PC-9 (cell line): Measurements from ENCODE around the gene OR11A1.

ENCODE experiments used
- EZH2 ChIP-seq: fragments of 200-600 bp; sonication (generic); IDR thresholded peaks from 2 replicates; pipeline ENCODE4 v1.8.0; 2017; ENCODE audit warnings: antibody characterized with exemption, low read depth
- TF ChIP-seq, protein P1 (sequence below): fragments of 200-600 bp; sonication (generic); conservative IDR thresholded peaks from 2 replicates; pipeline ENCODE4 v1.6.1; 2017; ENCODE audit warnings: mixed run types, antibody characterized with exemption, mild to moderate bottlenecking, moderate library complexity

DNA sequence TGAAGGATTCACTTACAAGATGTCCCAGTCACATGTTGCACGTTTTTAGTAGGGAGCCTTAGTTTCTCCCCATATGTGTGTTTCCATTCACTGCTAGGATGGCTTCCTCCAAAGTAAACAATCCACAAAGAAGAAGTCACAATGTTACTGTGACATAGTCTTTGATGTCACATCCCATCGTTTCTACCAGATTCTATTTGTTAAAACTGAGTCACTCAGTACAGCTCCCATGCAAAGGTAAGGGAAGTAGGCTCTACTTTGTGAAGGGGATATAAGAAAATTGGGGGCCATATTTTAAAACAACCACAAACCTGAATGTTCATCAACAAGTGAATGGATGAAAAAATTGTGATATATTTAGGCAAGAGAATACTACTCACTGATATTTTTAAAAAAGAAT lies at the start of gene OR11A1, which contains the start of gene OR2H1:
- no peak for TF ChIP-seq EZH2
- TF ChIP-seq, protein P1, sequence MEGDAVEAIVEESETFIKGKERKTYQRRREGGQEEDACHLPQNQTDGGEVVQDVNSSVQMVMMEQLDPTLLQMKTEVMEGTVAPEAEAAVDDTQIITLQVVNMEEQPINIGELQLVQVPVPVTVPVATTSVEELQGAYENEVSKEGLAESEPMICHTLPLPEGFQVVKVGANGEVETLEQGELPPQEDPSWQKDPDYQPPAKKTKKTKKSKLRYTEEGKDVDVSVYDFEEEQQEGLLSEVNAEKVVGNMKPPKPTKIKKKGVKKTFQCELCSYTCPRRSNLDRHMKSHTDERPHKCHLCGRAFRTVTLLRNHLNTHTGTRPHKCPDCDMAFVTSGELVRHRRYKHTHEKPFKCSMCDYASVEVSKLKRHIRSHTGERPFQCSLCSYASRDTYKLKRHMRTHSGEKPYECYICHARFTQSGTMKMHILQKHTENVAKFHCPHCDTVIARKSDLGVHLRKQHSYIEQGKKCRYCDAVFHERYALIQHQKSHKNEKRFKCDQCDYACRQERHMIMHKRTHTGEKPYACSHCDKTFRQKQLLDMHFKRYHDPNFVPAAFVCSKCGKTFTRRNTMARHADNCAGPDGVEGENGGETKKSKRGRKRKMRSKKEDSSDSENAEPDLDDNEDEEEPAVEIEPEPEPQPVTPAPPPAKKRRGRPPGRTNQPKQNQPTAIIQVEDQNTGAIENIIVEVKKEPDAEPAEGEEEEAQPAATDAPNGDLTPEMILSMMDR: no peak
